DLD1 (cell line): Measurements from ENCODE around the gene TMEM47.

ENCODE experiments used
- in situ Hi-C: cut with HindIII; loops from 2 replicates; pipeline ENCODE4 v1.10.0; 2017; ENCODE audit warnings: low sequenced_read_pairs

TMEM47 gene

GRCh38 chrX:34586346-34586911 lies 70.7 kb downstream of the TMEM47 start:
- in situ Hi-C loops: no loop called here

- in situ Hi-C loops: no loop called here
Measured at GRCh38 chrX:34585561-34585960, 71.5 kb downstream of the TMEM47 start.

DNA sequence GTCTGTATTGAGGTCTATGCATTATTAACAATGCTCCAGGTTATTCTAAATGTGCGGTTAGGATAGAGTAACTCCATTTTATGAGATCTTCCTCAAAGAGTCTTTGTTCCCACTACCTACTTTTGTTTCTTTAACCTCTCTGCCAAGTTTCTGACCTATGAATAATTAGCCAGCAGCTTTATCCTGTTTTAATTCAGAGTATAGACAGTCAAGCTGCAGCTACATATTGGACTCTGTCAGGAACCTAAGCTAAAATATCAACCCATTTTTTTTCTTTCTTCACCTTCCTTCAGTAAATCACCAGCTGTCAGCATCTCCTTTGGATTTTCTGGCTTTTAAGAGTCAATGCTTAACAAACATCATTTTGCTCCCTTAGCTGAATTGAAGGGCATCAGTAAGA lies 72.3 kb downstream of the TMEM47 start:
- in situ Hi-C loops: no loop called here

GRCh38 chrX:34580069-34580468 lies 77.0 kb downstream of the TMEM47 start:
- in situ Hi-C loops: no loop called here

DNA sequence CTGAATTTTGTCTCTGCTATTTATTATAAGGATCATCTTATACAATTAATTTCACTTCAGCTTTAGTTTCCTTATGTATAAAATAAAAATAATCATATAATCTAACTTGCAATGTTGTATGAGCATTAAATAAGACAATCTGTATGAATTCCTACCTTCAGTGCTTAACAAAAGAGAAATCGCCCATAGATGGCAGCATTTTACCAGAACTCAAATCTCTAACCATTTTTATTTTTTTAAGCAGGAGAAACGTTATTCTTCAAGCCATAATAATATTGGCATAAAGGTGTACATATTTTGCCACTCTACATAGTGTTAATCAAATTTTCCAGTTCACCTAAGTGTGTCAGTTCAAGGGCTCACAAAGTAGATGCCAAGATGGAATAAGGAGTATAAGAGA lies 78.8 kb downstream of the TMEM47 start:
- in situ Hi-C loops: no loop called here
